GM18502 (cell line): ENCODE data around the gene BCAR3.
A peak's percentile ranks its signal among the peaks of the same experiment; 100 is the strongest.

Source experiments
- ATAC-seq: cut with Tn5 transposase; IDR thresholded peaks from one replicate; pipeline ENCODE4 v1.9.1; 2021; ENCODE audit warnings: mild to moderate bottlenecking; ENCODE audit not compliant: unreplicated experiment, poor library complexity

Gene BCAR3

GRCh38 chr1:93681101-93681988 lies at the start of gene BCAR3:
Gene BCAR3, minus strand, starts transcription at chr1:93681837. Its CDS starts 6,907 bp downstream, at chr1:93674930.
- ATAC-seq: peak; percentile 68

- no peak for ATAC-seq
Measured at GRCh38 chr1:93730621-93731020, 49.0 kb upstream of the BCAR3 start.

- ATAC-seq: no peak
Measured at GRCh38 chr1:93729906-93730305, 48.3 kb upstream of the BCAR3 start.

- ATAC-seq: peak; percentile 75
Measured at GRCh38 chr1:93729502-93729901, 47.9 kb upstream of the BCAR3 start.

- ATAC-seq: no peak
Measured at GRCh38 chr1:93728480-93729131, 47.0 kb upstream of the BCAR3 start.

- no peak for ATAC-seq
Measured at GRCh38 chr1:93723733-93724270, 42.2 kb upstream of the BCAR3 start.

- no peak for ATAC-seq
Measured at GRCh38 chr1:93723110-93723509, 41.5 kb upstream of the BCAR3 start.

GRCh38 chr1:93722081-93723031 lies 40.7 kb upstream of the BCAR3 start:
- ATAC-seq: no peak

- ATAC-seq: no peak
Measured at GRCh38 chr1:93720956-93721626, 39.5 kb upstream of the BCAR3 start.

- ATAC-seq: no peak
Measured at GRCh38 chr1:93717640-93718039, 36.0 kb upstream of the BCAR3 start.

GRCh38 chr1:93716941-93717368 lies 35.3 kb upstream of the BCAR3 start:
- no peak for ATAC-seq

GRCh38 chr1:93716163-93716562 lies 34.5 kb upstream of the BCAR3 start:
- no peak for ATAC-seq

- peak; percentile 63 for ATAC-seq
Measured at GRCh38 chr1:93715529-93716126, 34.0 kb upstream of the BCAR3 start.

GRCh38 chr1:93714356-93714755 lies 32.7 kb upstream of the BCAR3 start:
- ATAC-seq: no peak

GRCh38 chr1:93713341-93713740 lies 31.7 kb upstream of the BCAR3 start:
- no peak for ATAC-seq

- no peak for ATAC-seq
Measured at GRCh38 chr1:93712741-93713140, 31.1 kb upstream of the BCAR3 start.

GRCh38 chr1:93710499-93711453 lies 29.1 kb upstream of the BCAR3 start:
- ATAC-seq: no peak
